COLO668 (cell line): ENCODE measurements around the gene CNOT8.

Source experiments
- DNase-seq: peaks from one replicate; lab custom pipeline; 2025; ENCODE audit not compliant: unreplicated experiment; lab: John Stamatoyannopoulos, UW

CNOT8 gene

GRCh38 chr5:154916874-154917273 is 58.4 kb downstream of the CNOT8 start:
- no peak for DNase-seq

- DNase-seq: no peak
These were observed 59.3 kb downstream of the CNOT8 start for GRCh38 chr5:154917757-154918156.

DNA sequence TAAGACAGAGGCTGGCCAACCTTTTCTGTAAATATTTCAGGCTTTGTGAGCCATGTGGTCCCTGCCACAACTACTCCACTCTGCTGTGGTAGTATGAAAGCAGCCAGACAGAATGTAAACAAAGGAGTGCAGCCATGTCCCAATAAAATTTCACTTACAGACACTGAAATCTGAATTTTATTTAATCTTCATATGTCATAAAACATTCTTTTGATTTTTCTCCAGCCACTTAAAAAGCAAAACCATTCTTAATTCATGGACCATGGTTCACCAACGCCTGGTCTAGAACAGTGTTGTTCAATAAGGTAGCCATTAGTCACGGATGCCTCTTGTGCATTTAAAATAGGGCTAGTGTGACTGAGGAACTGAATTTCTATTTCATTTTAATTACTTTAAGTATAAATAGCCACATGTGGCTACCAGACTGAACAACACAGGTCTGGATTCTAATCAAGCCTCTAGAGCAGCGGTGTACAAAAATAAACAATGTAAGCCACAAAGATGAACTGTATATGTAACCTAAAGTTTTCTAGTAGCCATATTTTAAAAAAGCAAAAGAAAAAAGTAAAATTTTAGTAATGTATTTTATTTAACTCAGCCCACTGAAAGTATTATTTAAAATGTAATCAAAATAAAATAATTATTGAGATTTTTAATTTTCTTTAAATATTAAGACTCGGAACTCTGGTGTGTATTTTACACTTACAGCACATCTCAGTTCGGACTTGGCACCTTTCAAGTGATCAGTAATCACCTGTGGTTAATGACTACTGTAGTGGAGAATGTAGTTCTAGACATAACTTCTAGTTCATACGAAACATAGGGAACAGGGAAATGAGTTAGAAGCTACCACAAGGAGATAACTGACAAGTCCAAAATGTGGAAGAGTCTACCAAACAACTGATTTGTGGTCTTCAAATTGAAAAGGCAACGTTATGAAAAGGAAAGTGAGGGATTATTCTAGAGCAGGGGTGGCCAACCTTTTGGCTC is 65.3 kb downstream of the CNOT8 start:
- DNase-seq: no peak
